PC-3 (cell line): Measurements from ENCODE around the gene TTC33. TPM values are rescaled to one million over a fixed set of nuclear protein-coding genes. Genes with fewer than 3 reads are reported as not detected.

ENCODE experiments used
- ATAC-seq: fragments of 200-7000 bp; cut with Tn5 transposase; 2 replicates; pipeline ENCODE4 v1.9.1; 2020; ENCODE audit warnings: mild to moderate bottlenecking, moderate library complexity
- BruUV-seq: library from RNA; stranded (reverse); fragments of 400-500 nt; replicated peaks from 2 replicates; lab custom pipeline; 2021; lab: Mats Ljungman, UMichigan
- CTCF ChIA-PET: fragments of 300-600 bp; sonication (Branson Sonifier 250); formaldehyde crosslinking; loops from one replicate; lab custom pipeline; 2022; ENCODE audit warnings: antibody characterized with exemption; lab: Charles Lee
- POLR2A ChIA-PET: fragments of 300-600 bp; sonication (Branson Sonifier 250); formaldehyde crosslinking; loops from one replicate; lab custom pipeline; 2022; ENCODE audit warnings: antibody characterized with exemption; ENCODE audit not compliant: unreplicated experiment; lab: Charles Lee
- DNase-seq: peaks from one replicate; pipeline ENCODE4 v3.0.0-alpha.2; 2015
- H2AFZ ChIP-seq: fragments of 300-600 bp; sonication (generic); 2 replicates; pipeline ENCODE4 v1.6.0; 2016; ENCODE audit warnings: antibody characterized with exemption, low read length
- H3F3A ChIP-seq: fragments of 300-600 bp; sonication (generic); one replicate; pipeline ENCODE4 v1.6.0; 2017; ENCODE audit warnings: antibody characterized with exemption, low read length, control low read depth, mild to moderate bottlenecking; ENCODE audit not compliant: unreplicated experiment
- H3K27ac ChIP-seq: fragments of 300-600 bp; sonication (generic); 2 replicates; pipeline ENCODE4 v1.5.1; 2016; ENCODE audit warnings: mild to moderate bottlenecking, low read length
- H3K27me3 ChIP-seq: fragments of 300-600 bp; sonication (generic); 2 replicates; pipeline ENCODE4 v1.6.1; 2016; ENCODE audit warnings: low read length, mixed read lengths
- H3K36me3 ChIP-seq: fragments of 300-600 bp; sonication (generic); 2 replicates; pipeline ENCODE4 v1.6.1; 2016; ENCODE audit warnings: low read depth, mixed run types, low read length, mixed read lengths
- H3K4me1 ChIP-seq: fragments of 300-600 bp; sonication (generic); 2 replicates; pipeline ENCODE4 v1.5.1; 2016; ENCODE audit warnings: low read length; ENCODE audit not compliant: insufficient read depth
- H3K4me2 ChIP-seq: fragments of 300-600 bp; sonication (generic); 2 replicates; pipeline ENCODE4 v1.6.0; 2016; ENCODE audit warnings: low read length
- H3K4me3 ChIP-seq: fragments of 300-600 bp; sonication (generic); 2 replicates; pipeline ENCODE4 v1.5.1; 2016; ENCODE audit warnings: mild to moderate bottlenecking, low read length, mixed read lengths
- H3K79me2 ChIP-seq: fragments of 300-600 bp; sonication (generic); 2 replicates; pipeline ENCODE4 v1.6.1; 2017; ENCODE audit warnings: low read length, mixed read lengths
- H3K9ac ChIP-seq: fragments of 300-600 bp; sonication (generic); 2 replicates; pipeline ENCODE4 v1.6.0; 2016; ENCODE audit warnings: mild to moderate bottlenecking, low read length
- H3K9me2 ChIP-seq: fragments of 300-600 bp; sonication (generic); replicated peaks from 2 replicates; pipeline ENCODE4 v1.6.1; 2016; ENCODE audit warnings: mixed run types, low read length, mixed read lengths
- H3K9me3 ChIP-seq: fragments of 300-600 bp; sonication (generic); 2 replicates; pipeline ENCODE4 v1.6.1; 2016; ENCODE audit warnings: low read length, mixed read lengths
- H4K20me1 ChIP-seq: fragments of 300-600 bp; sonication (generic); 2 replicates; pipeline ENCODE4 v1.6.1; 2016; ENCODE audit warnings: low read length, mixed read lengths
- EZH2 ChIP-seq: fragments of 300-600 bp; sonication (generic); IDR thresholded peaks from one replicate; pipeline ENCODE4 v1.6.1; 2017; ENCODE audit warnings: antibody characterized with exemption, mild to moderate bottlenecking, low read length; ENCODE audit not compliant: unreplicated experiment
- EZH2phosphoT487 ChIP-seq: fragments of 300-600 bp; sonication (generic); IDR thresholded peaks from 2 replicates; pipeline ENCODE4 v1.6.1; 2018; ENCODE audit warnings: mild to moderate bottlenecking, antibody characterized with exemption, low read length, borderline replicate concordance
- intact Hi-C: fragments of 100-400 bp; cut with micrococcal nuclease; formaldehyde crosslinking; loops from 2 replicates; pipeline ENCODE4 v1.9.0; 2023
- total RNA-seq: library from RNA; depleted of rRNA; stranded (reverse); fragments of >200 nt; gene quantifications from 2 replicates; pipeline ENCODE4 v1.2.3, GENCODE V29; 2014
- TF ChIP-seq, protein P1 (sequence below): fragments of 300-600 bp; sonication (generic); conservative IDR thresholded peaks from 2 replicates; pipeline ENCODE4 v1.5.1; 2017; ENCODE audit warnings: antibody characterized with exemption, low read depth, mild to moderate bottlenecking, low read length

TTC33 gene
- total RNA-seq, 1 experiment from 2014 or later = 9.0 TPM

GRCh38 chr5:40605295-40605958, 150.3 kb downstream of the TTC33 start:
- Histone ChIP-seq H2AFZ (no peak overlapping the region), H3K27ac (no peak overlapping the region), H3K9ac (no peak overlapping the region), H3F3A (no peaks in the 10 kb centered on the region), H3K4me3 (no peak overlapping the region), H3K4me2 (no peak overlapping the region), H3K27me3 (no peaks in the 10 kb centered on the region), H3K4me1 (peaks cover 9% of the 10 kb centered on the region; the same call in 1 of the 2 replicates), H3K9me2 (no peaks in the 10 kb centered on the region), H3K9me3 (no peaks in the 10 kb centered on the region), H3K79me2 (no peaks in the 10 kb centered on the region), H4K20me1 (no peaks in the 10 kb centered on the region), H3K36me3 (no peaks in the 10 kb centered on the region)
- intact Hi-C loops = no loop called here
- POLR2A ChIA-PET = no interaction called here
- CTCF ChIA-PET = no interaction called here
- TF ChIP-seq, protein P1, sequence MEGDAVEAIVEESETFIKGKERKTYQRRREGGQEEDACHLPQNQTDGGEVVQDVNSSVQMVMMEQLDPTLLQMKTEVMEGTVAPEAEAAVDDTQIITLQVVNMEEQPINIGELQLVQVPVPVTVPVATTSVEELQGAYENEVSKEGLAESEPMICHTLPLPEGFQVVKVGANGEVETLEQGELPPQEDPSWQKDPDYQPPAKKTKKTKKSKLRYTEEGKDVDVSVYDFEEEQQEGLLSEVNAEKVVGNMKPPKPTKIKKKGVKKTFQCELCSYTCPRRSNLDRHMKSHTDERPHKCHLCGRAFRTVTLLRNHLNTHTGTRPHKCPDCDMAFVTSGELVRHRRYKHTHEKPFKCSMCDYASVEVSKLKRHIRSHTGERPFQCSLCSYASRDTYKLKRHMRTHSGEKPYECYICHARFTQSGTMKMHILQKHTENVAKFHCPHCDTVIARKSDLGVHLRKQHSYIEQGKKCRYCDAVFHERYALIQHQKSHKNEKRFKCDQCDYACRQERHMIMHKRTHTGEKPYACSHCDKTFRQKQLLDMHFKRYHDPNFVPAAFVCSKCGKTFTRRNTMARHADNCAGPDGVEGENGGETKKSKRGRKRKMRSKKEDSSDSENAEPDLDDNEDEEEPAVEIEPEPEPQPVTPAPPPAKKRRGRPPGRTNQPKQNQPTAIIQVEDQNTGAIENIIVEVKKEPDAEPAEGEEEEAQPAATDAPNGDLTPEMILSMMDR = no peak
- TF ChIP-seq EZH2 (no peak), EZH2phosphoT487 (no peak)
- no TSS peak for BruUV-seq
- DNase-seq = peak; percentile 16
- ATAC-seq = no peak

DNA sequence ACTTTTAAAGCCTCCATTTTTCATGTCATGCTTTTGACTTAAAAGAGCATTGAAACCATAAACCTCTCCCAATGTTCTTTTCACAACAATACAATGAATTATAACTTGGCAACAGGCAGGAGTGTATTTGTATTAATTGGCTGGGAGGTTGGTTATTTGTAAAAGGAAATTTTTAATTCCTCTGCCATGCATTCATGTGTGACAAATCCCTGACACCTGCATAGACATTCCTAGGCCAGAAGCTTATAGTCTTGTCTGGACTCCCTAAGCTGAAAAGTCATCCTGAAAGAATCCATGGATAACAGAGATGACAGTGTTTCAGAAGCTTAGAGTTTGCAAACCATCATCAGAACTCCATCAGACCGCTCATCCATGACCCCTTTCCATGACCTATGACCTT, 152.4 kb downstream of the TTC33 start:
- no TSS peak for BruUV-seq

More for the DNA sequence above, 152.4 kb downstream of the TTC33 start:
- Histone ChIP-seq H3F3A (no peaks in the 10 kb centered on the region), H3K27me3 (no peaks in the 10 kb centered on the region), H4K20me1 (no peaks in the 10 kb centered on the region), H3K9me2 (no peaks in the 10 kb centered on the region), H3K4me1 (peaks cover 9% of the 10 kb centered on the region; the same call in 1 of the 2 replicates), H3K36me3 (no peaks in the 10 kb centered on the region), H3K9me3 (no peaks in the 10 kb centered on the region), H2AFZ (no peak overlapping the region), H3K4me2 (no peak overlapping the region), H3K27ac (no peak overlapping the region), H3K4me3 (no peak overlapping the region), H3K79me2 (no peaks in the 10 kb centered on the region), H3K9ac (no peak overlapping the region)
- no peak for TF ChIP-seq EZH2
- no peak for TF ChIP-seq EZH2phosphoT487
- TF ChIP-seq, protein P1 = no peak
- POLR2A ChIA-PET = no interaction called here
- CTCF ChIA-PET = no interaction called here
- intact Hi-C loops = no loop called here
- ATAC-seq = no peak
- DNase-seq = no peak
